Measurements from ENCODE around the gene ITPR1.

ITPR1 gene

DNA sequence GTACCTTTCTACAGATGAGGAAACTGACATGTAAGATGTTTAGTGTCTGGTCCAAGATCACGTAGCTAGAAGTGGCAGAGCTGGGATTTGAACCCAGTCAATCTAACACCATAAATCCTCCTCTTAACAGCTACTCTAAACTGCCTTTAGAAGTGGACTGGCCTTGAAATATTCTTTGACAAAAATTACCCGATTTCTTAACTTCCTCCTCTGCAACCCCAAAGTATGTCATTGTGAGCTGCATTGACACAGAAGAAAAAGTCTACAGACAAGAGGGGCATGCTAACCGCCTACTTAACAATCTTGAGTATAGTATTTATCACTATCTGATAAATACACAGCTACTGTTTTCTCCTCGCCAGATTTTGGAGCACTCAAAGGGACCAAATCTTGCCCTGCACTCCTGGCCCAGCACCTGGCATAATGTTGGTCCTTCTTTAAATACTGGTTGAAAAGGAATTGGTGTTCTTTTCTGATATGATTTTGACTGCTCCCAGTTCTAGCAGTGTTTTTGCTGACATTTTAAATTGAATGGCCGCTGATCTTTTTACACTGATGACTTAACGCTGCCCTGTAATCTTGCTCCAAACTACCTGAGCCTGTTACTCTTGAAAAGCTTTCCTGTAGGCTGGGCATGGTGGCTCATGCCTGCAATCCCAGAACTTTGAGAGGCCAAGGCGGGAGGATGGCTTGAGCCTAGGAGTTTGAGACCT, 36.9 kb downstream of the ITPR1 start:
- Histone ChIP-seq H3K9ac (no peak overlapping the region), H4K20me1 (peaks cover 95% of the 10 kb centered on the region), H3K36me3 (0 out of 2 replicates have a peak, but pooled peaks cover 4% of the 10 kb centered on the region), H3K4me1 (peaks cover 25% of the 10 kb centered on the region), H3K27ac (no peak overlapping the region), H3K4me3 (no peak overlapping the region), H3K27me3 (no peaks in the 10 kb centered on the region), H3K9me3 (no peaks in the 10 kb centered on the region), H3K4me2 (no peak overlapping the region)
- no peak for TF ChIP-seq Cebpa-rat (IDR thresholded peaks at IDR 0.05)

- H3K4me3 ChIP-seq = no peak overlapping the region
- no peak for TF ChIP-seq Cebpa-rat (IDR thresholded peaks at IDR 0.05)
- H3K4me1 ChIP-seq = peaks cover 13% of the 10 kb centered on the region
- H3K27ac ChIP-seq = no peak overlapping the region
- no peak overlapping the region for H3K4me2 ChIP-seq
- 0 out of 2 replicates have a peak, but pooled peaks cover under 1% of the 10 kb centered on the region for H3K36me3 ChIP-seq
- H3K27me3 ChIP-seq = no peaks in the 10 kb centered on the region
- H3K9ac ChIP-seq = no peak overlapping the region
- no peaks in the 10 kb centered on the region for H3K9me3 ChIP-seq
- H4K20me1 ChIP-seq = peaks cover 80% of the 10 kb centered on the region
Observed at GRCh38 chr3:4531478-4532025, 38.4 kb downstream of the ITPR1 start.

DNA sequence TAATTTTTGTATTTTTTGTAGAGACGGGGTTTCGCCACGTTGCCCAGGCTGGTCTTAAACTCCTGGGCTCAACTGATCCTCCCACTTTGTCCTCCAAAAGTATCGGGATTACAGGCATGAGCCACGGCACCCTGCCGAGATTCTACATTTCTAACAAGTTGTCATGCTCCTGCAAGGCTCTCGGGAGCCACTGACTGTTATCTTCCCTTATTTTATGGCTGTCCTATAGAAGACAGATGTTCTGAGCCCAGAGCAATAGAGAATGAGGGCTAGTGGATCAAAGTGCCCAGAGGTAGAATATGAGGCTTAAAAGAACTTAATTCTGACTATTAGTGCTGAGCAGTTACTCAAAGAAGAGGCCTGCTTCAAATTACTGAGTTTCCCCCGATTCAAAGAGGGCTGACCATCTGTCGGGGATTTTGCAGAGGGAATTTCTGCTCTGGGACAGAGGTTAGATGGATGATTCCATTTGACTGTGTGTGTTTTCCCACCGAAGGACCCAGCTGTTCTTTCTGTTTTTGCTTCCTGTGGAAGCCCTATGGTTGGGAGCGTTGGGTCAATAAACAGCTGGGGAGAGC, 39.5 kb downstream of the ITPR1 start:
- H3K4me2 ChIP-seq = no peak overlapping the region
- TF ChIP-seq Cebpa-rat (IDR thresholded peaks at IDR 0.05) = no peak
- peaks cover 12% of the 10 kb centered on the region for H3K4me1 ChIP-seq
- no peaks in the 10 kb centered on the region for H3K36me3 ChIP-seq
- H3K9ac ChIP-seq = no peak overlapping the region
- H4K20me1 ChIP-seq = peaks cover 69% of the 10 kb centered on the region
- H3K9me3 ChIP-seq = no peaks in the 10 kb centered on the region; the same call in 1 of the 2 replicates
- no peak overlapping the region for H3K27ac ChIP-seq
- H3K27me3 ChIP-seq = no peaks in the 10 kb centered on the region
- no peak overlapping the region for H3K4me3 ChIP-seq

- H3K9me3 ChIP-seq = peaks cover 7% of the 10 kb centered on the region
- no peak overlapping the region for H3K27ac ChIP-seq
- H3K27me3 ChIP-seq = no peaks in the 10 kb centered on the region
- peaks cover 57% of the 10 kb centered on the region for H4K20me1 ChIP-seq
- no peak overlapping the region for H3K4me2 ChIP-seq
- H3K36me3 ChIP-seq = peaks cover 7% of the 10 kb centered on the region; the same call in 1 of the 2 replicates
- H3K4me3 ChIP-seq = no peak overlapping the region
- H3K4me1 ChIP-seq = peaks cover 9% of the 10 kb centered on the region
- H3K9ac ChIP-seq = no peak overlapping the region
- TF ChIP-seq Cebpa-rat (IDR thresholded peaks at IDR 0.05) = no peak
Observed at GRCh38 chr3:4533489-4534443, 40.6 kb downstream of the ITPR1 start.

GRCh38 chr3:4534906-4535305, 41.8 kb downstream of the ITPR1 start:
- no peak overlapping the region for H3K4me3 ChIP-seq
- no peak for TF ChIP-seq Cebpa-rat (IDR thresholded peaks at IDR 0.05)
- H3K4me2 ChIP-seq = 0 out of 2 replicates have a peak overlapping the region, but pooled peaks have one; percentile 17
- no peak overlapping the region for H3K27ac ChIP-seq
- no peak overlapping the region for H3K9ac ChIP-seq
- H3K27me3 ChIP-seq = no peaks in the 10 kb centered on the region
- peaks cover 13% of the 10 kb centered on the region for H3K9me3 ChIP-seq
- H3K4me1 ChIP-seq = peaks cover 9% of the 10 kb centered on the region
- H3K36me3 ChIP-seq = peaks cover 7% of the 10 kb centered on the region; the same call in 1 of the 2 replicates
- H4K20me1 ChIP-seq = peaks cover 46% of the 10 kb centered on the region

DNA sequence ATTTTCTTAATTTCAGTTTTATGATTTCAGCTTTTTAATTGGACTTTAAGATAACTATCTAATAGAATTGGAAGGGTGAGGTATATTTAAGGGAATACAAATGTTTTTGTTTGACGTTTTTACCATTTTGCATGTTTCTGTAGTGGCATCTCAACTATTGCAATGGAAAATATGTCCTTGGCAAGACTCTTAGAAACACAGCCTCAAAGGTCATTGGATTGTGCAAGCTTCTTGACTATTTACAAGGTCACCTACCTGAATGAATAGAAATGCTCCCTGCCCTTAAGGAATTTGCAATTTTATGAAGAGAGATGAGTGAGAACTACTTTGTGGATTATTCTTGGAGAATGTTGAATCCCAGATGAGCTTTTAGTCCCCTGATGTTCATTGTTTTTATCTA, 43.1 kb downstream of the ITPR1 start:
- Histone ChIP-seq H3K9ac (no peak overlapping the region), H3K4me3 (no peak overlapping the region), H3K27ac (no peak overlapping the region), H3K4me2 (no peak overlapping the region), H3K4me1 (peaks cover 9% of the 10 kb centered on the region), H3K36me3 (peaks cover 7% of the 10 kb centered on the region; the same call in 1 of the 2 replicates), H3K9me3 (peaks cover 20% of the 10 kb centered on the region), H3K27me3 (no peaks in the 10 kb centered on the region), H4K20me1 (peaks cover 32% of the 10 kb centered on the region; the same call in 1 of the 2 replicates)
- no peak for TF ChIP-seq Cebpa-rat (IDR thresholded peaks at IDR 0.05)

DNA sequence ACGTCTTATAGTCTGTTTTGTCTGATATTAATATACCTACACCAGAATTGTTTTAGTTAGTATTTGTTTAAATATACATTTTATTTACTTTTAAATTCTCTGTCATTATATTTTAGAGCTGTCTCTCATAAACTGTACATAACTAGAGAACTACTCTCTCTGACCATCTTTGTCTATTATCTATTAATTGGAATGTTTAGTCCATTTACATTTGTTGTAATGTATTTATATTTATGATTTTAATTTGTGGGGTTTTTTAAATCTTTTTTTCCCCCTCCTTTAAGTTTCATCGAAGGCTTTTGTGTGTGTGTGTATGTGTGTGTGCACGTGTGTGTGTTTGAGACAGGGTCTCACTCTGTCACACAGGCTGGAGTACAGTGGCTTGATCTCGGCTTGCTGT, 47.1 kb downstream of the ITPR1 start:
- Histone ChIP-seq H3K4me2 (no peak overlapping the region), H3K36me3 (peaks cover 7% of the 10 kb centered on the region; the same call in 1 of the 2 replicates), H3K4me3 (no peak overlapping the region), H3K9ac (no peak overlapping the region), H4K20me1 (no peaks in the 10 kb centered on the region), H3K9me3 (peaks cover 20% of the 10 kb centered on the region), H3K27me3 (no peaks in the 10 kb centered on the region), H3K27ac (no peak overlapping the region), H3K4me1 (no peaks in the 10 kb centered on the region)
- no peak for TF ChIP-seq Cebpa-rat (IDR thresholded peaks at IDR 0.05)

GRCh38 chr3:4543110-4543509, 50.0 kb downstream of the ITPR1 start:
- Histone ChIP-seq H3K27ac (no peak overlapping the region), H3K9me3 (peaks cover 20% of the 10 kb centered on the region), H3K9ac (no peak overlapping the region), H3K27me3 (no peaks in the 10 kb centered on the region), H3K4me3 (no peak overlapping the region), H3K4me1 (no peaks in the 10 kb centered on the region), H3K36me3 (peaks cover 7% of the 10 kb centered on the region; the same call in 1 of the 2 replicates), H3K4me2 (no peak overlapping the region), H4K20me1 (0 out of 2 replicates have a peak, but pooled peaks cover 13% of the 10 kb centered on the region)
- no peak for TF ChIP-seq Cebpa-rat (IDR thresholded peaks at IDR 0.05)
